Activated CD4-positive, alpha-beta T cell treated with anti-CD3 and anti-CD28 coated beads, Interleukin-2, amount 10 ng/mL, durations not matched to agents 7 days and 5 days (primary cell): Measurements from ENCODE around the gene FARP1. TPM values are rescaled to one million over a fixed set of nuclear protein-coding genes. Genes with fewer than 3 reads are reported as not detected.

Source experiments
- CTCF ChIA-PET: fragments of 350-600 bp; sonication (Branson Sonifier 250); formaldehyde crosslinking; loops from one replicate; lab custom pipeline; 2021; ENCODE audit warnings: antibody characterized with exemption; lab: Charles Lee
- POLR2A ChIA-PET: fragments of 350-600 bp; sonication (Branson Sonifier 250); formaldehyde crosslinking; loops from one replicate; lab custom pipeline; 2021; ENCODE audit warnings: antibody characterized with exemption; lab: Charles Lee
- DNase-seq: peaks from one replicate; pipeline ENCODE4 v3.0.0-alpha.2; 2020
- H3K27ac Mint-ChIP-seq: one replicate; pipeline ENCODE4 v1.8.0; 2021; ENCODE audit warnings: mild to moderate bottlenecking, moderate library complexity, mixed read lengths
- H3K27me3 Mint-ChIP-seq: one replicate; pipeline ENCODE4 v1.8.0; 2021; ENCODE audit warnings: mixed read lengths
- H3K36me3 Mint-ChIP-seq: one replicate; pipeline ENCODE4 v1.8.0; 2021; ENCODE audit warnings: low read depth, mixed read lengths
- H3K4me1 Mint-ChIP-seq: one replicate; pipeline ENCODE4 v1.8.0; 2021; ENCODE audit warnings: mixed read lengths
- H3K4me3 Mint-ChIP-seq: one replicate; pipeline ENCODE4 v1.8.0; 2021; ENCODE audit warnings: mild to moderate bottlenecking, moderate library complexity, mixed read lengths
- H3K9me3 Mint-ChIP-seq: one replicate; pipeline ENCODE4 v1.8.0; 2021; ENCODE audit warnings: mixed read lengths
- total RNA-seq, 2 experiments: library from RNA; stranded (reverse); gene quantifications; one replicate each; pipeline ENCODE4 v1.2.3, GENCODE V29; 2021

The FARP1 gene
- total RNA-seq, 2 experiments from 2014 or later: 0.67 to 1.0 TPM

DNA sequence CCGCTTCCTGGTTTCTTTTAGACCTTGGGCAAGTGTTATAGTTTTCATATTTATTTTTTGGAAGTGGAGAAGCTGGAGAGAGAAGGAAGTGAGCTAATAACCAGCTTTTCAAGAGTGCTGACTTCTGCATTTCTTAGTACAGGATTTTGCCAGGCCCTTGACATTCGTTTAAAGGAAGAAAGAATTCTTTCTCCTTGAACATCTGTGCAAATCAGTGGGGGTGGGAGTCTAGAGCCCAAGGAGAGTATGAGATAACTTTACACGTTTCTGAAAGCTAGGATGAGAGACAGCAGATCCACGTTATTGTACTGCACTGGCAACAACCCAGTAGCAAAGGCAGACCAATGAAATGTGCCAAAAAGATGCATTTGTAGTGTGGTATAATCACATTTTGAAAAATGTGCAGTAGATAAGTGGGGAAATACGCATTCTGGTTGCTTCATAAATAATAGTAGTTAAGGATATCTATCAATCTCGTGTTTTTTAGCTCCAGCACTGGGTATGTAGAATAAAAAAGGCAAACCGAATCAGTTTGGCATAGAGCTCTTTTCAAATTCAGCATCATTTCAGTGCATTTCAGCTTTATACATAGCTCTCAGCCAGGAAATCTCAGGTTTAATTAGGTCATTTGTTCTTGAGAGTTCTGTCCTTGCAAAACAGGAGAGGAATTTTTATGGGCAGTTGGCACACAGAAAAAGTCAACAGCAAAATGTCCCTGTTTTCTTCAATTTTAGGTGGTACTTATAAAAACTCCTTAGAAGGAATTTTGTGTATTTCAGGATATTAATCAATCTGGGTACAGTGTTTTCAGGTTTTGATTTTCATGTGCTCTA is 29.9 kb downstream of the FARP1 start:
- no peak overlapping the region for H3K27ac Mint-ChIP-seq
- ChIA-PET CTCF (interaction anchor here (1.2 kb wide), 1 partner anchor 18 kb away, joined by 3 read pairs; no protein-coding TSS in a partner anchor), POLR2A (no interaction called here)
- no peaks in the 10 kb centered on the region for H3K36me3 Mint-ChIP-seq
- H3K27me3 Mint-ChIP-seq: peaks cover 13% of the 10 kb centered on the region
- H3K4me1 Mint-ChIP-seq: no peaks in the 10 kb centered on the region
- H3K9me3 Mint-ChIP-seq: no peaks in the 10 kb centered on the region
- H3K4me3 Mint-ChIP-seq: no peak overlapping the region
- no peak for DNase-seq

- no peaks in the 10 kb centered on the region for H3K4me1 Mint-ChIP-seq
- no peaks in the 10 kb centered on the region for H3K9me3 Mint-ChIP-seq
- ChIA-PET CTCF (interaction anchor here (1.2 kb wide), 1 partner anchor 19 kb away, joined by 3 read pairs; no protein-coding TSS in a partner anchor), POLR2A (no interaction called here)
- peaks cover 13% of the 10 kb centered on the region for H3K27me3 Mint-ChIP-seq
- no peak overlapping the region for H3K27ac Mint-ChIP-seq
- no peak overlapping the region for H3K4me3 Mint-ChIP-seq
- DNase-seq: no peak
- H3K36me3 Mint-ChIP-seq: no peaks in the 10 kb centered on the region
Observed at GRCh38 chr13:98173431-98174152, 30.7 kb downstream of the FARP1 start.

- H3K9me3 Mint-ChIP-seq: no peaks in the 10 kb centered on the region
- POLR2A ChIA-PET: no interaction called here
Observed at GRCh38 chr13:98174307-98174706, 31.4 kb downstream of the FARP1 start.

GRCh38 chr13:98175043-98175442 is 32.1 kb downstream of the FARP1 start:
- Mint-ChIP-seq H3K9me3 (no peaks in the 10 kb centered on the region), H3K36me3 (no peaks in the 10 kb centered on the region)

More at GRCh38 chr13:98174307-98174706, 31.4 kb downstream of the FARP1 start:
- Mint-ChIP-seq H3K27me3 (peaks cover 13% of the 10 kb centered on the region), H3K4me1 (no peaks in the 10 kb centered on the region), H3K36me3 (no peaks in the 10 kb centered on the region), H3K27ac (no peak overlapping the region), H3K4me3 (no peak overlapping the region)
- CTCF ChIA-PET: no interaction called here
- no peak for DNase-seq

DNA sequence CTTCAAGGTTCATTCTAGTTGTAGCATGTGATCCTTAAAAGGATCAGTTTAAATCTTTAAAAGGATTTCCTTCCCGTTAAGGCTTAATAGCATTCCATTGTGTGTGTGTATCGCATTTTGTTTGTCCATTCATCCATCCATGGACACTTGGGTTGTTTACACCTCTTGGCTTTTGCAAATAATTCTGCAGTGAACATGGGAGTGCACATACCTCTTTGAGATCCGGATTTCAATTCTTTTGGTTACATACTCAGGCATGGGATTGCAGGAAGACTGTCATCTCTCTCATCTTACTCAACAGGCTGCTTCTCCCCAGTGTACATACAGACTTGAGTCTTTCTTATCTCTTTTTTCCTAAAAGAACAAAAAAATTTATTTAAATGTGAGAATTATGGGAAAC is 32.9 kb downstream of the FARP1 start:
- Mint-ChIP-seq H3K4me1 (no peaks in the 10 kb centered on the region), H3K36me3 (no peaks in the 10 kb centered on the region), H3K27ac (no peak overlapping the region), H3K27me3 (peaks cover 10% of the 10 kb centered on the region), H3K4me3 (no peak overlapping the region), H3K9me3 (no peaks in the 10 kb centered on the region)
- ChIA-PET POLR2A (no interaction called here), CTCF (no interaction called here)
- no peak for DNase-seq

More at GRCh38 chr13:98175043-98175442, 32.1 kb downstream of the FARP1 start:
- no peak for DNase-seq
- Mint-ChIP-seq H3K27ac (no peak overlapping the region), H3K4me3 (no peak overlapping the region), H3K4me1 (no peaks in the 10 kb centered on the region), H3K27me3 (peaks cover 12% of the 10 kb centered on the region)
- POLR2A ChIA-PET: no interaction called here
- CTCF ChIA-PET: no interaction called here

DNA sequence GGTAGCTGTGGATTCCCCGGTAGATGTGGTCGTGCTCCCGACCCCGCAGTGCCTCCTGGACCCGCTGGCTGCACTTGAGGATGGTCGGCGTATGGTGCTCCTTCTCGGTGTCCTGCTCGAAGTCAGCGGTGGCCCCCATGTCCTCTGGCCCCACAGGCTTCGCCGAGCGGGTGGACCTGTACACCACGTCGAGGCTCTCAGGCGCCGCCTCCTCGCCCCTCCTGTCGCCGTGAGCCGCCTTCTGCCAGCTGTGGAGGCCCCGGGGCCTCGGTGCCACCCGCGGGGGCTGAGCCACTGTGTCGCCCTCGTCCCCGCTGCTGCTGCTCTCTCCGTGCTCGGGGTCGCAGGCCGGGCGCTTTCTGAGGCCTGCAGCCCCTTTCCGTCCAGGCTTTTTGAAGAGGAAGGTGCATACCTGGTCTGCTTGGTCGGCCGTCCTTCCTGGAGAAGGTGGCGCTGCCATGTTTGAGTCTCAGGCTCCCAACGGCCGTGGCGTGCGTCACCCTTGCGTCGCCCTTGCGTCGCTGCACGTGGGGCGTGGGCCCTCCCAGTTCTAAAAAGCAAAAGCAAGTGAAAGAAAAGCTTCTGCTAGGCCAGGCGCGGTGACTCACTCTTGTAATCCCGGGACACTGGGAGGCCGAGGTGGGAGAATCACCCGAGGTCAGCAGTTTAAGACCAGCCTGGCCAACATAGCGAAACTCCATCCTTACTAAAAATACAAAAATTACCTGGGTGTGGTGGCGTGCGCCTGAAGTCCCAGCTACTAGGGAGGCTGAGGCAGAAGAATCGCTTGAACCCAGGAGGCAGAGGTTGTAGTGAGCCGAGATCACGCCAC is 34.1 kb downstream of the FARP1 start, which contains the start of gene RNF113B:
TSS of gene RNF113B (minus strand) at position 493 of the 832 bp plus-strand sequence. CDS start at position 460, 33 bp downstream.
- Mint-ChIP-seq H3K4me1 (no peaks in the 10 kb centered on the region), H3K36me3 (no peaks in the 10 kb centered on the region)

GRCh38 chr13:98180092-98180491 is 37.2 kb downstream of the FARP1 start:
- no peak for DNase-seq
- H3K27me3 Mint-ChIP-seq: peaks cover 2% of the 10 kb centered on the region
- H3K4me1 Mint-ChIP-seq: no peaks in the 10 kb centered on the region
- H3K9me3 Mint-ChIP-seq: no peaks in the 10 kb centered on the region
- H3K36me3 Mint-ChIP-seq: no peaks in the 10 kb centered on the region
- ChIA-PET POLR2A (no interaction called here), CTCF (no interaction called here)
- H3K27ac Mint-ChIP-seq: no peak overlapping the region
- H3K4me3 Mint-ChIP-seq: no peak overlapping the region

More for the DNA sequence above, 34.1 kb downstream of the FARP1 start, which contains the start of gene RNF113B:
- Mint-ChIP-seq H3K27me3 (peaks cover 8% of the 10 kb centered on the region), H3K27ac (no peak within 1 kb of the TSS), H3K4me3 (no peak within 1 kb of the TSS), H3K9me3 (no peaks in the 10 kb centered on the region)
- ChIA-PET POLR2A (no interaction called here), CTCF (interaction anchor here (0.7 kb wide), 1 partner anchor 129 kb away, joined by 3 read pairs; no protein-coding TSS in a partner anchor)
- DNase-seq: no peak

GRCh38 chr13:98181111-98181815 is 38.4 kb downstream of the FARP1 start:
- Mint-ChIP-seq H3K4me1 (no peaks in the 10 kb centered on the region), H3K36me3 (no peaks in the 10 kb centered on the region), H3K27me3 (peaks cover 2% of the 10 kb centered on the region), H3K27ac (no peak overlapping the region), H3K4me3 (no peak overlapping the region), H3K9me3 (no peaks in the 10 kb centered on the region)
- POLR2A ChIA-PET: no interaction called here
- no peak for DNase-seq
- CTCF ChIA-PET: no interaction called here

DNA sequence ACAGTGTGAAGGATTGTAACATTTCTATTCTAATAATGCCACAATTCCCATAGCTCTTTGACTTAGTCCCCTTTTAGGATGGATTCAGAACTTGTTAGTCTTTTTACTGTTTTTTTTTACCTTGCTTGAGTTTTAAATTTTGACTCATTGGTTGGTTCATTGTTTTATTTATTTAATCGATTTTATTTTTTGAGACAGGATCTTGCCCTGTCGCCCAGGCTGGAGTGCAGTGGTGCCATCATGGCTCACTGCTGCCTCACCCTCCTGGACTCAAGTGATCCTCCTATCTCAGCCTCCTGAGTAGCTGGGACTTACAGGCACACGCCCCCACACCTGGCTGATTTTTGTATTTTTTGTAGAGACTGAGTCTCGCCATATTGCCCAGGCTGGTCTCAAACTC is 39.3 kb downstream of the FARP1 start:
- ChIA-PET POLR2A (no interaction called here), CTCF (no interaction called here)
- Mint-ChIP-seq H3K4me3 (no peak overlapping the region), H3K27ac (no peak overlapping the region), H3K27me3 (peaks cover 2% of the 10 kb centered on the region), H3K9me3 (no peaks in the 10 kb centered on the region), H3K36me3 (no peaks in the 10 kb centered on the region), H3K4me1 (no peaks in the 10 kb centered on the region)
- no peak for DNase-seq

DNA sequence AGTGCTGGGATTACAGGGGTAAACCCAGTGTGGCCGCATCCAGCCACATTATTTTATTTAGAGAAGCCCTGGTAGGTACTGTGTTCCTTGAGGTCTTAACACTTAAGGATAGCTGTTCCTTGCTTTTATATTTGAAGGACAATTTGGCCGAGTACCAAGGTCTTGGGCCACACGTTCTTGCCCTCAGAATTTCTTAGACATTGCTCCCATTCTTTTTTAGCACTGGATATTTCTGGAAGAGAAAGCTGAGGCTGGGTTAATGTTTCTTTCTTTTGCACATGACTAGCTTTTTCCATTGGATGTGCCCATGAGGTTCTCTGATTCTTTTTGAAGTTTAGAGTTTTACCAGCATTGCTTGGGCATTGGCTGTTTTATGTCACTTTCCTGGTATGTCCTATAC is 39.7 kb downstream of the FARP1 start:
- no peak overlapping the region for H3K27ac Mint-ChIP-seq
- H3K4me3 Mint-ChIP-seq: no peak overlapping the region
- POLR2A ChIA-PET: no interaction called here
- no peaks in the 10 kb centered on the region for H3K9me3 Mint-ChIP-seq
- H3K36me3 Mint-ChIP-seq: no peaks in the 10 kb centered on the region
- H3K27me3 Mint-ChIP-seq: peaks cover 2% of the 10 kb centered on the region
- CTCF ChIA-PET: no interaction called here
- H3K4me1 Mint-ChIP-seq: no peaks in the 10 kb centered on the region
- DNase-seq: no peak

GRCh38 chr13:98184792-98185191 is 41.9 kb downstream of the FARP1 start:
- POLR2A ChIA-PET: no interaction called here
- H3K27me3 Mint-ChIP-seq: peaks cover 2% of the 10 kb centered on the region
- CTCF ChIA-PET: no interaction called here

More at GRCh38 chr13:98184792-98185191, 41.9 kb downstream of the FARP1 start:
- Mint-ChIP-seq H3K4me3 (no peak overlapping the region), H3K4me1 (no peaks in the 10 kb centered on the region), H3K36me3 (no peaks in the 10 kb centered on the region), H3K9me3 (no peaks in the 10 kb centered on the region), H3K27ac (no peak overlapping the region)
- no peak for DNase-seq
